A549 (cell line): ENCODE measurements around the gene ATG4A. TPM values are rescaled to one million over a fixed set of nuclear protein-coding genes. Genes with fewer than 3 reads are reported as not detected.

Source experiments
- ATAC-seq, 2 experiments: fragments of 200-7000 bp in 1 of 2; fragments of >200 bp in 1 of 2; cut with Nextera tagmentation in 1 of 2; cut with Tn5 transposase in 1 of 2; 3 replicates each; pipeline versions ENCODE4 v1.8.0 to v1.9.1; 2018 to 2020; ENCODE audit warnings: mild to moderate bottlenecking in 1 of 2, moderate library complexity in 1 of 2
- CTCF ChIA-PET: fragments of 300-600 bp; sonication (Branson Sonifier 250); formaldehyde crosslinking; extraction: SDS; loops from one replicate; lab custom pipeline; 2021; ENCODE audit warnings: antibody characterized with exemption, inconsistent platforms; lab: Yijun Ruan, JAX
- POLR2A ChIA-PET: fragments of 350-600 bp; formaldehyde crosslinking; extraction: SDS; loops from one replicate; lab custom pipeline; 2021; ENCODE audit warnings: antibody characterized with exemption, inconsistent platforms; lab: Yijun Ruan, JAX
- DNase-seq, 2 experiments: peaks; one replicate each; pipeline versions ENCODE4 v3.0.0 to v3.0.0-alpha.2; 2011 to 2016; ENCODE audit warnings: low read depth in 1 of 2, low spot score in 1 of 2
- FAIRE-seq: peaks from 2 replicates; lab custom pipeline; 2011; peaks lifted over from hg19 to GRCh38; lab: Jason Lieb, UNC
- H3K27ac ChIP-seq, 2 experiments: fragments of >200 bp; sonication (Bioruptor Twin); formaldehyde crosslinking; 3 replicates each; pipeline ENCODE4 v1.5.1; 2016 to 2017
- H3K4me1 ChIP-seq: fragments of >200 bp; sonication (Bioruptor Twin); formaldehyde crosslinking; 3 replicates; pipeline ENCODE4 v1.6.1; 2016
- H3K4me2 ChIP-seq: fragments of >200 bp; sonication (Bioruptor Twin); formaldehyde crosslinking; 3 replicates; pipeline ENCODE4 v1.6.1; 2016
- H3K4me3 ChIP-seq: fragments of >200 bp; sonication (Bioruptor Twin); formaldehyde crosslinking; 3 replicates; pipeline ENCODE4 v1.5.1; 2016
- H3K9me3 ChIP-seq: fragments of >200 bp; sonication (Bioruptor Twin); formaldehyde crosslinking; 3 replicates; pipeline ENCODE4 v1.6.1; 2016
- ESRRA ChIP-seq: fragments of 150-350 bp; IDR thresholded peaks from 2 replicates; pipeline ENCODE4 v1.6.1; 2014; ENCODE audit warnings: mild to moderate bottlenecking, low read length, borderline replicate concordance
- FOXS1 ChIP-seq: fragments of 250-450 bp; sonication (Bioruptor Pico); IDR thresholded peaks from 2 replicates; pipeline ENCODE4 v1.5.0; 2020; ENCODE audit warnings: mild to moderate bottlenecking, moderate library complexity
- MYC ChIP-seq: IDR thresholded peaks from 2 replicates; pipeline ENCODE4 v1.6.1; 2012; ENCODE audit warnings: mild to moderate bottlenecking, inconsistent platforms, low read length, improper control_type of control experiment, borderline replicate concordance
- RARB ChIP-seq: fragments of 250-450 bp; sonication (Bioruptor Pico); IDR thresholded peaks from 2 replicates; pipeline ENCODE4 v1.8.0; 2021; ENCODE audit warnings: mild to moderate bottlenecking, moderate library complexity
- SMC3 ChIP-seq: fragments of >200 bp; sonication (Bioruptor Twin); formaldehyde crosslinking; IDR thresholded peaks from 3 replicates; pipeline ENCODE4 v1.6.1; 2018; ENCODE audit warnings: inconsistent platforms
- WGBS: methylation state at CpG from one replicate; pipeline ENCODE4 v1.1.6; 2017; ENCODE audit errors: missing lambda C conversion rate; 5-methylcytosine and 5-hydroxymethylcytosine counted together
- polyA plus RNA-seq, 4 experiments: library from polyadenylated mRNA; depleted of rRNA in 3 of 4; stranded (reverse); fragments of >200 nt; fragmentation: RNase III in 1 of 4; extraction: RNeasy Plus Mini Kit Qiagen cat#74134 plus additional on column Dnase treatment in 1 of 4; gene quantifications; 2 replicates in 3 of 4; 3 replicates in 1 of 4; pipeline ENCODE4 v1.2.3, GENCODE V29; 2011 to 2017
- TF ChIP-seq, protein P1 (sequence below): fragments of >200 bp; sonication (Bioruptor Twin); formaldehyde crosslinking; IDR thresholded peaks from 3 replicates; pipeline ENCODE4 v1.6.1; 2016
- TF ChIP-seq, protein P2 (sequence below): fragments of 450-650 bp; IDR thresholded peaks from 2 replicates; pipeline ENCODE4 v1.6.1; 2014; ENCODE audit warnings: antibody characterized with exemption
- TF ChIP-seq, protein P3 (sequence below): fragments of 200-600 bp; sonication (generic); IDR thresholded peaks from 2 replicates; pipeline ENCODE4 v1.6.1; 2016; ENCODE audit warnings: antibody characterized with exemption, mild to moderate bottlenecking, moderate library complexity
- TF ChIP-seq, protein P4 (sequence below): fragments of >200 bp; sonication (Bioruptor Twin); formaldehyde crosslinking; IDR thresholded peaks from 3 replicates; pipeline ENCODE4 v1.5.1; 2016
- TF ChIP-seq, protein P5 (sequence below): fragments of 250-450 bp; sonication (Bioruptor Pico); IDR thresholded peaks from 2 replicates; pipeline ENCODE4 v1.5.0; 2020; ENCODE audit warnings: low read depth, mild to moderate bottlenecking, moderate library complexity
- TF ChIP-seq, protein P6 (sequence below): fragments of 250-450 bp; sonication (Bioruptor Pico); IDR thresholded peaks from 2 replicates; pipeline ENCODE4 v1.5.0; 2021; ENCODE audit warnings: mild to moderate bottlenecking, moderate library complexity, borderline replicate concordance

The ATG4A gene
- polyA plus RNA-seq, 2 of the 4 experiments (the other 2 are of a cell fraction): 6.7 to 14.3 TPM

DNA sequence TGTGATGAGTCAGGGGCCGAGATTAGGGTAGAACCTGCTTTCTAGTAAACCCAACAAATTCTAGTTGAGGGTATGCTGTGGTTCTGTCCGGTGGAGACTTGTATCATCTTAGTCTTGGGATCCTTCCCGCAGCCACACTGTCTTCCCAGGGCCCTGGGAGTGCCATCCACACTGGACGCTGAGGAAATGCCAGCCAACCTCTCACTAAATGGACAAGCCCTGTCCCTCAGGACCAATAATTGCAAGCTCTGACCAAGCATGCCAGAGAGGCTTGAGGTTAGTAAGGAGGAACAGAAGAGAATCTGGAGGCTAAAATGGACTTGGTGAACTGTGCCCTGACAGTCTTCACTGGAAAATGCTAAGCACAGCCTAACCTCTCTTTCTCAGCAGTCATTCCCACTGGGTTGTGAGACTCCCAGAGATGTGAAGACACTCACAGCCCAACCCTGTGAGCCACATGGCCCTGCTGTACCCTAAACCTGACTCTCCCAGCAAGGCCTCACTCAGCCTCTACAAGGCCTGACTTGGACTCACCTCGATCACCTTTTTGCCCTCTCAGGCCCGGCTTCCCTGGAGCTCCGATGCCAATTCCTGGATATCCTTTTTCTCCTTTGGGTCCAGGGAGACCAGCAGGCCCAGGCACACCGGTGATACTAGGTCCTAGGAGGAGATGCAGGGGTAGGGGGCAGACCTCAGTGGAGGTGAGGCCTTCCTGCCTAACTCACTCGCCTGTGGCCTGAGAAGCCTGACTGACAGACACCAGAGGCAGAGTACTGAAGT lies 77.6 kb downstream of the ATG4A start (continued):
- TF ChIP-seq, protein P1, sequence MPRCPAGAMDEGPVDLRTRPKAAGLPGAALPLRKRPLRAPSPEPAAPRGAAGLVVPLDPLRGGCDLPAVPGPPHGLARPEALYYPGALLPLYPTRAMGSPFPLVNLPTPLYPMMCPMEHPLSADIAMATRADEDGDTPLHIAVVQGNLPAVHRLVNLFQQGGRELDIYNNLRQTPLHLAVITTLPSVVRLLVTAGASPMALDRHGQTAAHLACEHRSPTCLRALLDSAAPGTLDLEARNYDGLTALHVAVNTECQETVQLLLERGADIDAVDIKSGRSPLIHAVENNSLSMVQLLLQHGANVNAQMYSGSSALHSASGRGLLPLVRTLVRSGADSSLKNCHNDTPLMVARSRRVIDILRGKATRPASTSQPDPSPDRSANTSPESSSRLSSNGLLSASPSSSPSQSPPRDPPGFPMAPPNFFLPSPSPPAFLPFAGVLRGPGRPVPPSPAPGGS: no peak
- TF ChIP-seq, protein P2, sequence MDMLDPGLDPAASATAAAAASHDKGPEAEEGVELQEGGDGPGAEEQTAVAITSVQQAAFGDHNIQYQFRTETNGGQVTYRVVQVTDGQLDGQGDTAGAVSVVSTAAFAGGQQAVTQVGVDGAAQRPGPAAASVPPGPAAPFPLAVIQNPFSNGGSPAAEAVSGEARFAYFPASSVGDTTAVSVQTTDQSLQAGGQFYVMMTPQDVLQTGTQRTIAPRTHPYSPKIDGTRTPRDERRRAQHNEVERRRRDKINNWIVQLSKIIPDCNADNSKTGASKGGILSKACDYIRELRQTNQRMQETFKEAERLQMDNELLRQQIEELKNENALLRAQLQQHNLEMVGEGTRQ: no peak
- TF ChIP-seq, protein P3, sequence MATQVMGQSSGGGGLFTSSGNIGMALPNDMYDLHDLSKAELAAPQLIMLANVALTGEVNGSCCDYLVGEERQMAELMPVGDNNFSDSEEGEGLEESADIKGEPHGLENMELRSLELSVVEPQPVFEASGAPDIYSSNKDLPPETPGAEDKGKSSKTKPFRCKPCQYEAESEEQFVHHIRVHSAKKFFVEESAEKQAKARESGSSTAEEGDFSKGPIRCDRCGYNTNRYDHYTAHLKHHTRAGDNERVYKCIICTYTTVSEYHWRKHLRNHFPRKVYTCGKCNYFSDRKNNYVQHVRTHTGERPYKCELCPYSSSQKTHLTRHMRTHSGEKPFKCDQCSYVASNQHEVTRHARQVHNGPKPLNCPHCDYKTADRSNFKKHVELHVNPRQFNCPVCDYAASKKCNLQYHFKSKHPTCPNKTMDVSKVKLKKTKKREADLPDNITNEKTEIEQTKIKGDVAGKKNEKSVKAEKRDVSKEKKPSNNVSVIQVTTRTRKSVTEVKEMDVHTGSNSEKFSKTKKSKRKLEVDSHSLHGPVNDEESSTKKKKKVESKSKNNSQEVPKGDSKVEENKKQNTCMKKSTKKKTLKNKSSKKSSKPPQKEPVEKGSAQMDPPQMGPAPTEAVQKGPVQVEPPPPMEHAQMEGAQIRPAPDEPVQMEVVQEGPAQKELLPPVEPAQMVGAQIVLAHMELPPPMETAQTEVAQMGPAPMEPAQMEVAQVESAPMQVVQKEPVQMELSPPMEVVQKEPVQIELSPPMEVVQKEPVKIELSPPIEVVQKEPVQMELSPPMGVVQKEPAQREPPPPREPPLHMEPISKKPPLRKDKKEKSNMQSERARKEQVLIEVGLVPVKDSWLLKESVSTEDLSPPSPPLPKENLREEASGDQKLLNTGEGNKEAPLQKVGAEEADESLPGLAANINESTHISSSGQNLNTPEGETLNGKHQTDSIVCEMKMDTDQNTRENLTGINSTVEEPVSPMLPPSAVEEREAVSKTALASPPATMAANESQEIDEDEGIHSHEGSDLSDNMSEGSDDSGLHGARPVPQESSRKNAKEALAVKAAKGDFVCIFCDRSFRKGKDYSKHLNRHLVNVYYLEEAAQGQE: no peak
- TF ChIP-seq MYC: no peak
- TF ChIP-seq, protein P4, sequence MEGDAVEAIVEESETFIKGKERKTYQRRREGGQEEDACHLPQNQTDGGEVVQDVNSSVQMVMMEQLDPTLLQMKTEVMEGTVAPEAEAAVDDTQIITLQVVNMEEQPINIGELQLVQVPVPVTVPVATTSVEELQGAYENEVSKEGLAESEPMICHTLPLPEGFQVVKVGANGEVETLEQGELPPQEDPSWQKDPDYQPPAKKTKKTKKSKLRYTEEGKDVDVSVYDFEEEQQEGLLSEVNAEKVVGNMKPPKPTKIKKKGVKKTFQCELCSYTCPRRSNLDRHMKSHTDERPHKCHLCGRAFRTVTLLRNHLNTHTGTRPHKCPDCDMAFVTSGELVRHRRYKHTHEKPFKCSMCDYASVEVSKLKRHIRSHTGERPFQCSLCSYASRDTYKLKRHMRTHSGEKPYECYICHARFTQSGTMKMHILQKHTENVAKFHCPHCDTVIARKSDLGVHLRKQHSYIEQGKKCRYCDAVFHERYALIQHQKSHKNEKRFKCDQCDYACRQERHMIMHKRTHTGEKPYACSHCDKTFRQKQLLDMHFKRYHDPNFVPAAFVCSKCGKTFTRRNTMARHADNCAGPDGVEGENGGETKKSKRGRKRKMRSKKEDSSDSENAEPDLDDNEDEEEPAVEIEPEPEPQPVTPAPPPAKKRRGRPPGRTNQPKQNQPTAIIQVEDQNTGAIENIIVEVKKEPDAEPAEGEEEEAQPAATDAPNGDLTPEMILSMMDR: no peak
- TF ChIP-seq RARB (CRISPR knock-in tag): no peak

DNA sequence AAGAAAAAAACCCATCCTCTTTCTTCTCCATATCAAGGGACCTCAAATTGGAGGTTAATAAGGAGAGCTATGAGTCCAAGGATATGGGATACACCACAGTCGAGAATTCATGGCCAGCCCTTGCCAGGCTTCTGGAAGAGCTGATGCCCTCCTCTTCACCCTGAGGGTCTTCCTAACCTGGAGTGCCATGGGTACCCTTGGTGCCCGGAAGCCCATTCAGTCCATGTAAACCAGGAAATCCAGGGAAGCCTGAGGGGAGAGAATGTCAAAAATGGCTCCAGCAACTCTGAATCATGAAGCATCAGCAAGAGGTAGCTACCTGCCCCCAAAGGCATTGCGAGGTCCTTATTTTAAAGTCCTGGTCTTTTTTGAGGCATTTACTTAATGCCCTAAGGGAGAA lies 78.2 kb downstream of the ATG4A start:
- FAIRE-seq: no peak
- H3K27ac ChIP-seq: no peak overlapping the region
- TF ChIP-seq SMC3 (no peak), FOXS1 (no peak), ESRRA (no peak), MYC (no peak)
- TF ChIP-seq, protein P5, sequence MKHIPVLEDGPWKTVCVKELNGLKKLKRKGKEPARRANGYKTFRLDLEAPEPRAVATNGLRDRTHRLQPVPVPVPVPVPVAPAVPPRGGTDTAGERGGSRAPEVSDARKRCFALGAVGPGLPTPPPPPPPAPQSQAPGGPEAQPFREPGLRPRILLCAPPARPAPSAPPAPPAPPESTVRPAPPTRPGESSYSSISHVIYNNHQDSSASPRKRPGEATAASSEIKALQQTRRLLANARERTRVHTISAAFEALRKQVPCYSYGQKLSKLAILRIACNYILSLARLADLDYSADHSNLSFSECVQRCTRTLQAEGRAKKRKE (CRISPR knock-in tag): no peak
- TF ChIP-seq, protein P6, sequence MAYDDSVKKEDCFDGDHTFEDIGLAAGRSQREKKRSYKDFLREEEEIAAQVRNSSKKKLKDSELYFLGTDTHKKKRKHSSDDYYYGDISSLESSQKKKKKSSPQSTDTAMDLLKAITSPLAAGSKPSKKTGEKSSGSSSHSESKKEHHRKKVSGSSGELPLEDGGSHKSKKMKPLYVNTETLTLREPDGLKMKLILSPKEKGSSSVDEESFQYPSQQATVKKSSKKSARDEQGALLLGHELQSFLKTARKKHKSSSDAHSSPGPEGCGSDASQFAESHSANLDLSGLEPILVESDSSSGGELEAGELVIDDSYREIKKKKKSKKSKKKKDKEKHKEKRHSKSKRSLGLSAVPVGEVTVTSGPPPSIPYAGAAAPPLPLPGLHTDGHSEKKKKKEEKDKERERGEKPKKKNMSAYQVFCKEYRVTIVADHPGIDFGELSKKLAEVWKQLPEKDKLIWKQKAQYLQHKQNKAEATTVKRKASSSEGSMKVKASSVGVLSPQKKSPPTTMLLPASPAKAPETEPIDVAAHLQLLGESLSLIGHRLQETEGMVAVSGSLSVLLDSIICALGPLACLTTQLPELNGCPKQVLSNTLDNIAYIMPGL: no peak
- TF ChIP-seq, protein P3: no peak
- TF ChIP-seq, protein P4: no peak
- TF ChIP-seq, all 56 proteins: peak for 0
- H3K4me3 ChIP-seq: no peak overlapping the region
- no peak overlapping the region for H3K4me2 ChIP-seq
- POLR2A ChIA-PET: no interaction called here
- CTCF ChIA-PET: no interaction called here
- DNase-seq (no peak), ATAC-seq (no peak)
- 85% methylated on average over 3 of the region's 3 CpGs for WGBS
- peaks cover 19% of the 10 kb centered on the region for H3K4me1 ChIP-seq
- no peaks in the 10 kb centered on the region for H3K9me3 ChIP-seq
